IMR-90 (cell line): Measurements from ENCODE around the gene ALOX12B. TPM values are rescaled to one million over a fixed set of nuclear protein-coding genes. Genes with fewer than 3 reads are reported as not detected.
"Not testable (repeated sequence)": the region's sequence is repeated elsewhere in the genome, so short reads cannot be mapped to it uniquely, and the experiment has no call there.

ENCODE experiments used
- ATAC-seq: fragments of 200-7000 bp; cut with Tn5 transposase; 2 replicates; pipeline ENCODE4 v1.9.1; 2020; ENCODE audit warnings: low read depth, mild to moderate bottlenecking, moderate library complexity
- BruUV-seq: library from RNA; stranded (reverse); fragments of 400-500 nt; replicated peaks from 2 replicates; lab custom pipeline; 2021; lab: Mats Ljungman, UMichigan
- CTCF ChIA-PET: fragments of 300-600 bp; formaldehyde crosslinking; extraction: SDS; loops from one replicate; lab custom pipeline; 2021; ENCODE audit warnings: antibody characterized with exemption; lab: Yijun Ruan, JAX
- POLR2A ChIA-PET: fragments of 300-600 bp; sonication (Branson Sonifier 250); formaldehyde crosslinking; loops from one replicate; lab custom pipeline; 2022; ENCODE audit warnings: antibody characterized with exemption; ENCODE audit not compliant: unreplicated experiment; lab: Charles Lee
- DNase-seq: peaks from one replicate; pipeline ENCODE4 v3.0.0; 2013
- H2AFZ ChIP-seq: replicated peaks from 2 replicates; pipeline ENCODE3; 2013; ENCODE audit warnings: low read length, mild to moderate bottlenecking; ENCODE audit not compliant: poor library complexity
- H2AK5ac ChIP-seq: 2 replicates; pipeline ENCODE4 v1.6.1; 2013; ENCODE audit warnings: low read depth, low read length, inconsistent platforms
- H2AK9ac ChIP-seq: replicated peaks from 2 replicates; pipeline ENCODE3; 2013; ENCODE audit warnings: mild to moderate bottlenecking, low read depth, low read length, moderate library complexity; ENCODE audit not compliant: poor library complexity
- H2BK120ac ChIP-seq: 2 replicates; pipeline ENCODE4 v1.6.1; 2013; ENCODE audit warnings: low read depth, low read length, inconsistent platforms
- H2BK15ac ChIP-seq: 3 replicates; pipeline ENCODE4 v1.6.1; 2013; ENCODE audit warnings: low read depth, low read length, inconsistent platforms
- H2BK20ac ChIP-seq: 2 replicates; pipeline ENCODE4 v1.6.1; 2013; ENCODE audit warnings: low read depth, mild to moderate bottlenecking, inconsistent platforms, low read length, moderate library complexity
- H2BK5ac ChIP-seq: 2 replicates; pipeline ENCODE4 v1.6.1; 2013; ENCODE audit warnings: mild to moderate bottlenecking, low read depth, low read length, inconsistent platforms; ENCODE audit not compliant: poor library complexity, severe bottlenecking
- H3K14ac ChIP-seq: replicated peaks from 2 replicates; pipeline ENCODE4 v1.6.1; 2013; ENCODE audit warnings: low read depth, low read length, inconsistent platforms
- H3K18ac ChIP-seq: 2 replicates; pipeline ENCODE4 v1.6.1; 2013; ENCODE audit warnings: low read depth, low read length, control low read depth
- H3K23ac ChIP-seq: 2 replicates; pipeline ENCODE4 v1.6.1; 2013; ENCODE audit warnings: low read depth, low read length, inconsistent platforms
- H3K27ac ChIP-seq: 2 replicates; pipeline ENCODE4 v1.5.1; 2013; ENCODE audit warnings: mild to moderate bottlenecking, control low read depth, low read length; ENCODE audit not compliant: insufficient read depth
- H3K27me3 ChIP-seq: 2 replicates; pipeline ENCODE4 v1.6.1; 2013; ENCODE audit warnings: low read length; ENCODE audit not compliant: control insufficient read depth, insufficient read depth
- H3K36me3 ChIP-seq: 2 replicates; pipeline ENCODE4 v1.6.1; 2013; ENCODE audit warnings: low read length, mixed read lengths; ENCODE audit not compliant: control insufficient read depth, insufficient read depth
- H3K4ac ChIP-seq: 2 replicates; pipeline ENCODE4 v1.6.1; 2013; ENCODE audit warnings: low read depth, low read length, inconsistent platforms
- H3K4me1 ChIP-seq: 2 replicates; pipeline ENCODE4 v1.6.1; 2013; ENCODE audit warnings: low read length, mixed read lengths; ENCODE audit not compliant: control insufficient read depth, insufficient read depth
- H3K4me2 ChIP-seq: 2 replicates; pipeline ENCODE4 v1.6.1; 2013; ENCODE audit warnings: low read depth, mild to moderate bottlenecking, control low read depth, low read length, moderate library complexity
- H3K4me3 ChIP-seq: 2 replicates; pipeline ENCODE4 v1.5.1; 2013; ENCODE audit warnings: low read depth, mild to moderate bottlenecking, control low read depth, low read length, moderate library complexity; ENCODE audit not compliant: insufficient read depth
- H3K56ac ChIP-seq: 2 replicates; pipeline ENCODE4 v1.6.1; 2013; ENCODE audit warnings: low read length, inconsistent platforms; ENCODE audit not compliant: insufficient read depth; ENCODE audit errors: extremely low read depth
- H3K79me1 ChIP-seq, 2 experiments: 2 replicates each; pipeline ENCODE4 v1.6.1; 2013; ENCODE audit warnings: low read length in 2 of 2, inconsistent platforms in 1 of 2, low read depth in 1 of 2
- H3K9ac ChIP-seq: 2 replicates; pipeline ENCODE4 v1.6.1; 2013; ENCODE audit warnings: low read depth, low read length, control low read depth
- H3K9me1 ChIP-seq: 2 replicates; pipeline ENCODE4 v1.6.1; 2013; ENCODE audit warnings: low read length, inconsistent platforms; ENCODE audit not compliant: insufficient read depth
- H3K9me3 ChIP-seq: 2 replicates; pipeline ENCODE4 v1.6.1; 2013; ENCODE audit warnings: low read length; ENCODE audit not compliant: control insufficient read depth, insufficient read depth
- H4K20me1 ChIP-seq: 2 replicates; pipeline ENCODE4 v1.6.1; 2013; ENCODE audit warnings: low read length, inconsistent platforms; ENCODE audit not compliant: insufficient read depth
- H4K5ac ChIP-seq: 2 replicates; pipeline ENCODE4 v1.6.1; 2013; ENCODE audit warnings: mild to moderate bottlenecking, low read depth, low read length, control low read depth
- H4K8ac ChIP-seq, 2 experiments: 2 replicates each; pipeline ENCODE4 v1.6.1; 2013; ENCODE audit warnings: low read depth in 2 of 2, low read length in 2 of 2, control low read depth in 1 of 2, inconsistent platforms in 1 of 2
- H4K91ac ChIP-seq: 2 replicates; pipeline ENCODE4 v1.6.1; 2013; ENCODE audit warnings: low read depth, low read length, inconsistent platforms; ENCODE audit not compliant: insufficient read depth
- FOS ChIP-seq: fragments of 150-350 bp; IDR thresholded peaks from 2 replicates; pipeline ENCODE4 v1.6.1; 2016; ENCODE audit warnings: low read depth, low read length
- MAZ ChIP-seq: IDR thresholded peaks from 2 replicates; pipeline ENCODE4 v1.6.1; 2012; ENCODE audit warnings: low read depth, mild to moderate bottlenecking, low read length, improper control_type of control experiment, moderate library complexity, borderline replicate concordance
- POLR2A ChIP-seq: IDR thresholded peaks from 2 replicates; pipeline ENCODE4 v1.6.1; 2012; ENCODE audit warnings: mild to moderate bottlenecking, low read depth, low read length
- WGBS, 2 experiments: methylation state at CpG; one replicate each; pipeline versions ENCODE4 v1.1.5 to v1.1.7; 2013; ENCODE audit warnings: missing lambda C conversion rate in 2 of 2; ENCODE audit not compliant: insufficient read length in 1 of 2; ENCODE audit errors: extremely low coverage in 2 of 2; 5-methylcytosine and 5-hydroxymethylcytosine counted together
- dilution Hi-C: fragments of 300-500 bp; cut with HindIII; formaldehyde crosslinking; loops from one replicate; pipeline ENCODE4 v1.14.3; 2018; ENCODE audit warnings: low sequenced_read_pairs; ENCODE audit not compliant: unreplicated experiment
- in situ Hi-C: fragments of 300-500 bp; cut with MboI; formaldehyde crosslinking; loops from 3 replicates; pipeline ENCODE4 v1.14.3; 2019; ENCODE audit warnings: low sequenced_read_pairs, inconsistent platforms, mixed read lengths
- intact Hi-C: fragments of 100-400 bp; cut with micrococcal nuclease; formaldehyde crosslinking; loops from 2 replicates; pipeline ENCODE4 v1.10.0; 2022
- polyA plus RNA-seq, 3 experiments: library from polyadenylated mRNA; depleted of rRNA; stranded (reverse); fragments of >200 nt; gene quantifications; 2 replicates each; pipeline ENCODE4 v1.2.3, GENCODE V29; 2012; ENCODE audit warnings: low replicate concordance in 1 of 3
- total RNA-seq: library from RNA; depleted of rRNA; stranded (reverse); fragments of >200 nt; gene quantifications from 2 replicates; pipeline ENCODE4 v1.2.3, GENCODE V29; 2012

ALOX12B gene
- total and polyA plus RNA-seq, 2 of the 4 experiments (the other 2 are of a cell fraction) = not detected

- no peak for TF ChIP-seq FOS
- no peak for TF ChIP-seq POLR2A
- peak; percentile 65; the same call in 1 of the 2 replicates for TF ChIP-seq MAZ
Measured at GRCh38 chr17:8079291-8080207, 8.0 kb downstream of the ALOX12B start (continued).

GRCh38 chr17:8077939-8078338, 9.6 kb downstream of the ALOX12B start:
- H2BK120ac ChIP-seq, H3K4ac ChIP-seq, H3K4me2 ChIP-seq, H2BK5ac ChIP-seq, H2AK9ac ChIP-seq, H3K23ac ChIP-seq, H3K9ac ChIP-seq, H3K18ac ChIP-seq, intact Hi-C loops, H3K14ac ChIP-seq, CTCF ChIA-PET, H2AFZ ChIP-seq, ATAC-seq, H3K36me3 ChIP-seq, H3K4me3 ChIP-seq, H3K4me1 ChIP-seq, H4K91ac ChIP-seq, H3K9me1 ChIP-seq, H4K20me1 ChIP-seq, H3K56ac ChIP-seq, H3K27ac ChIP-seq, dilution Hi-C loops, H2BK15ac ChIP-seq, H4K8ac ChIP-seq, BruUV-seq, H3K9me3 ChIP-seq, DNase-seq, POLR2A ChIA-PET, H2BK20ac ChIP-seq, H4K5ac ChIP-seq, H3K79me1 ChIP-seq, H2AK5ac ChIP-seq: not testable (repeated sequence)
- peaks cover 70% of the 10 kb centered on the region for H3K27me3 ChIP-seq
- WGBS, 2 experiments = no CpG with 5 or more reads among the region's 5 CpGs
- in situ Hi-C loops = loop anchor here (25.0 kb wide), 2 partner anchors 234 to 684 kb away; partner anchors contain the start of genes ARHGEF15 and SPDYE4
